Measurements from ENCODE around the gene MRTFA.

MRTFA gene

GRCh38 chr22:40410731-40411505, 225.6 kb downstream of the MRTFA start:
- no peak for DNase-seq (ENCODE audit: low spot score)

DNA sequence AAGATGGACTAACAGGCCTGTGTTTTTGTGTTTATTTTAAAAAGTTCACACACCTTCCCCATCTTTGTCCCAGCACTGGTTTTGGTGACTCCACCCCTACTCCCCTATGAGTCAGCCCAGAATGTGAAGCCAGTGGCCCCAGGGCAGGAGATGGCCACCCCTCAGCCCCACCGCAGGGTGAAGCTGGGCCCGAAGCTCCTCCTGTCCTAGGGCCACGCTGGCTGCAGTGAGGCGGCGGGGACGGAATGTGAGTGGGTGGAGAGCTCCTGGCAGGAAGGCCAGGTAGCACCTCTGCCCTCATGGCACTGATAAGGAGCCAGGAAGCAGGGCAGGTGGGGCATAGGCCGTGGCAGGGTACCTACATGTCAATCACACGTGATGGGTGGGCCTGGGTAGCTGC, 226.2 kb downstream of the MRTFA start:
- peak; percentile 53 for DNase-seq (ENCODE audit: low spot score)

DNA sequence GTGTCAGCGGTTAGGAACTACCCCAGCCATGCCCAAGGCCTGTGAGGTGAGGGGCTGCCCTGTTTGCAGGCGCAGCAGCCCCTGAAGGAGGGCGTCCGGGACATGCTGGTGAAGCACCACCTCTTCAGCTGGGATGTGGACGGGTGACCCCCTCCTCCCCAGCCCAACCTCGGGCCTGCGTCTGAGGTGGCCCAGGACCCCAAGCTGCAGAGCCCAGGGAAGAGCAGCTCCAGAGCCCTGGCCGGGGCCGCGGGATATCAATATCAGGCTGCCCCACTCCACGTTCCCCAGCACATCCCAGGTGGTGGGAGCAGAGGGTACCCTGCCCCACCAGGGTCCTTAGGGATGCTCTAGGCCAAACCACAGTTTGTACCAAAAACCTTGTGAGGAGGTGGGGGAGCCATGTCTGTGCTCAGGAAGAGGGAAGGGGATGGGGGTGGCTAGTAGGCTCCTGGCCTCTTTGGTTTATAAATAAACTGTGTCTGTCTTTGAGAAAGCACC, 226.9 kb downstream of the MRTFA start:
- no peak for DNase-seq (ENCODE audit: low spot score)

DNA sequence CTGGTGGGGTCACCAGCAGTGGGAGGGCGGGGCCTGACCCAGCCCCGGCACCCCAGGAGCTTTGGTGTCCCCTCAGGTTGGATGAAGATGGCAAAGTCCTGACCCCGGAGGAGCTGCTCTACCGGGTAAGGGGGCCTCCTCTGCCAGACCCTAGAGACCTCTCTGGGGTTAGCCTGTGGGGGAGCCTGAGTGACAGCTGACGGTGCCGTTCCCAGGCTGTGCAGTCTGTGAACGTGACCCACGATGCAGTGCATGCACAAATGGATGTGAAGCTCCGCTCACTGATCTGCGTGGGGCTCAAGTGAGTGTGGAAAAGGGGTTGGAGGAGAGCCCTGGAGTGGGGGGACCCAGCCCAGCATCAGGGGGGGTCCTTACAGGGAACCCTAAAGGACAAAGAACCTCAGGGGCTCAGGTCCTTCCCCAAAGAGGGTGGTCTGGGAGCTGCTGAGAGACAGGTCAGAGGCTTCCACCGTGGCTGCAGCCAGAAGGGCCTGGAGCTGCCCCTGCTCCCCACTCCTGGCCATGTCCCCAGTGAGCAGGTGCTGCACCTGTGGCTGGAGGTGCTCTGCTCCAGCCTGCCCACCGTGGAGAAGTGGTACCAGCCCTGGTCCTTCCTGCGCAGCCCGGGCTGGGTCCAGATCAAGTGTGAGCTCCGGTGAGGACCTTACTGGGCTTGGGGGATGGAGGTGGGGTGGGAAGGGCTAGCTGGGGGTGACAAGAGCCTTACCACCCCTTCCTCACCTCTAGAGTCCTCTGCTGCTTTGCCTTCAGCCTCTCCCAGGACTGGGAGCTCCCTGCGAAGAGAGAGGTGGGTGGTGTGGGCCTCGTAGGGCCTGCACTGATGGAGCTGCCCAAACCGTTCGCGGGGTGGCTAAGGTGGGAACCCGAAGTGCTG, 227.6 kb downstream of the MRTFA start:
- DNase-seq (ENCODE audit: low spot score), result no peak

- DNase-seq (ENCODE audit: low spot score), result no peak
These were observed 228.4 kb downstream of the MRTFA start for GRCh38 chr22:40407831-40408717.

DNA sequence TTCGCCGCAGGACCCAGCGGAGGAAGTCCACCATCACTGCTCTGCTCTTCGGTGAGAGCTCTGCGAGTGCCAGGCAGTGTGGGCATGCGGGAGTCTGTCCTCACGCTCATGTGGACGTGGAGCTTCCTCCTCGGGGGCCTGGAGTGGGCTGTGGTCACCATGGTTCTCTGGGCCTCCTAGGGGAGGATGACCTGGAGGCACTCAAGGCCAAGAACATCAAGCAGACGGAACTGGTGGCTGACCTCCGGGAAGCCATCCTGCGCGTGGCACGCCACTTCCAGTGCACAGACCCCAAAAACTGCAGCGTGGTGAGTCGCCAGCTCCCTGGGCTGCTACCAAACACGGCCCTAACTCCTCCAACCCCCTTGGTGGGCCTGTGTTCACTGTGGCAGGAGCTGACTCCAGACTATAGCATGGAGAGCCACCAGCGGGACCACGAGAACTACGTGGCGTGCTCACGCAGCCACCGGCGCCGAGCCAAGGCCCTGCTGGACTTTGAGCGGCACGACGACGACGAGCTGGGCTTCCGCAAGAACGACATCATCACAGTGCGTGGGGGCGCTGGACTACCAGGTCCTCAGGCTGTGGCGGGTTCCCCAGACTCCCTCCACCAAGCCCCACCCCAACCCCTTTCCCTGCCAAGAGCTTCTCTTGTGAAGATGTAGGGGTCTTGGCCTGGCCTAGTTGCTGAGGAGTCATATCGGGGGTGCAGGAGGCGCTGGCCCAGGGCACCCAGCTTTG, 229.3 kb downstream of the MRTFA start:
- no peak for DNase-seq (ENCODE audit: low spot score)

DNA sequence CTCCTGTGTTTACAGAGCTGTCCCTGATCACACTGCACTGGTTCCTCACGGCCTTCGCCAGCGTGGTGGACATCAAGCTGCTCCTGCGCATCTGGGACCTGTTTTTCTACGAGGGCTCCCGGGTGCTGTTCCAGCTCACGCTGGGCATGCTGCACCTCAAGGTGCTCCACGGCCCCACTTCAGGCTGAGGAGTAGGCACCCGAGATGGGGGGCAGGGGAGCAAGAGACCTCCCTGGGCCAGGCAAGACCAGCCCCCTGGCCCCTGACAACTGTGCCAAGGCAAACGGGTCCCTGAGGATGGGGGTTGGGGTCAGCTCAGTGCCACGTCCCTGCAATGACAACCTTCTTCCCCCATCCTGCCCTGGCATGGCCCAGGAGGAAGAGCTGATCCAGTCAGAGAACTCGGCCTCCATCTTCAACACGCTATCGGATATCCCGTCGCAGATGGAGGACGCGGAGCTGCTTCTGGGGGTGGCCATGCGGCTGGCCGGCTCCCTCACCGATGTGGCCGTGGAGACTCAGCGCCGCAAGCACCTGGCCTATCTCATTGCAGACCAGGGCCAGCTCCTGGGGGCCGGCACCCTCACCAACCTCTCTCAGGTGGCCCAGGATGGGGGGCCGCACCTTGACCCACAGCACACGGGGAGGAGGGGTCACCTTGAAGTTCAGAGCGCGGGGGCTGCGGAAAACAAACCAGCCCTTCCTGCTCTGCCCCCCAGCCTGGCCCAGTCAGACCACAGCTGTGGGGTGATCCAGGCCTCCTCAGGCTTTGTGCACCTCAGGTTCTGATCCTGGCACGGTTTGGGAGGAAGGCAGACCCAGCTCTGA, 230.2 kb downstream of the MRTFA start:
- DNase-seq (ENCODE audit: low spot score), result no peak

GRCh38 chr22:40405178-40406062, 231.1 kb downstream of the MRTFA start:
- DNase-seq (ENCODE audit: low spot score), result no peak

- no peak for DNase-seq (ENCODE audit: low spot score)
These were observed 232.0 kb downstream of the MRTFA start for GRCh38 chr22:40404251-40405177.

DNA sequence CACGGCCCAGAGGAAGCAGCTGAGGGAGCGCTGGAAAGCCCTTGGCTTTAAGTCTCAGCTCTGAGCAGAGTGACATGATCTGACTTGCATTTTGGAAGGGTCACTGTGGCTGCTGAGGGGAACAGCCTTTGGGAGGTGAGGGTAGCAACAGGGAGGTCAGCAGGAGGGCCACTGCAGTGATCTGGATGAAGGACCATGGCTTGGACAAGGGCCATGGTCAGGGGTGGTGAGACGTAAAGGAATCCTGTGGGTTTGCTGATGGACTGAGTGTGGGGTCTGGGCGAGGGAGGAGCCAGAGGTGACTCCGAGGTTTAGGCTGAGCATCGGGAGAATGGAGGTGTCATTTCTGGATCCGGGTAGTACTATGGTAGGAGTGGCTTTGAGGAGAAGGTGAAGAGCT, 232.9 kb downstream of the MRTFA start:
- no peak for DNase-seq (ENCODE audit: low spot score)

DNA sequence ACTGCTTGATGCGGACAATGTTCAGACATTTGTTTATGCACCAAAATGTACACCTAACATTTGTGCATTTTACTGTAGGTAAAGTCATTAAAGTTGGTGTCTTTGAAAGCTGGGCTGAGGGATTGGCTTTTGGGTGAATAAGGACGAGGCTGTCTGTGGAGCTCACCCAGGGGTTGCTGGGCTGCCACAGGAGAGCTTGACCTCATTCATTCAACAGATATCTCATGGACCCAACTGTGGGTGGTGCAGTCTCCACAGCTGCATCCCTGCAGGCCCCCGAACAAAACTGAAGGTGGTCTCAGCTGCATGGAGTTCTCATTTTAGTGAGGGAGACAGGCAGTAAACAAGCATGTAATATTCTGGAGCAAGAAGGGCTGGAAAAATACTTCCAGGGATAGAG, 233.4 kb downstream of the MRTFA start:
- DNase-seq (ENCODE audit: low spot score), result no peak

DNA sequence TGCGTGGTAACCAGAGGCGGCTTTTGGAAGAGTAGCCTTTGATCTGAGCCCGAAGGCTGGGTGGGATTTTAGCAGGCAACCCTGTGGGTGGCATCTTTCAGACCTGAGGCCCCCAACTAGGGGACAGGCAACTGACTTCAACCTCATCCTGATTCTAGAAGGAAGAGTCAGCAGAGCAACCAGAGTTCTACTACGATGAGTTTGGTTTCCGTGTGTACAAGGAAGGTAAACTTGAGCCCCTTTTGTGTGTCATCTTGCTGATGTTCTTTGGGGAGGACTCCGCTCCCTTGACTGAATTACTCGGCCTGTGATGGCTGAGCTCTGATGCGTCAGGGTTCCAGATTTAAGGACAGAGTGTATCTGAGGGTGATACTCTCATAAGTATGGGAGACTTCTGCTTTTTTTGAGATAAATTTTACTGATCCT, 234.5 kb downstream of the MRTFA start:
- no peak for DNase-seq (ENCODE audit: low spot score)

DNA sequence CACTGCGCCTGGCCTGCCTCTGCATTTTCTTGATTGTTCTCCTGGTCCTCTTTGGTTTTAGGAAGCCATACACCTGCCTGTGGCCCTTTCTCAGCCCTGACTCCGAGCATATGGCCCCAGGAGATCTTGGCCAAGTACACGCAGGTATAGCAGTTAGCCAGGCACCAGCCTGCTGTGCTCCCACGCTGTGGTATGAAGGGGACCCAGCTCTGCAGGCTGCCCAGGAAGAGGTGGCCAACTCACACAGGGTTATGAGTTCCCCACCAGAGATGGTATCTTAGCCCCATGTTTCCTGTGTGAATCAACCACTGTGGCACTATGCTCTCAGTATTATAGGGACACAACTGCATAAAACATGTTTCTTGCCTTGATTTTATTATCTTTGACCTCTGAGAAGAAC, 235.0 kb downstream of the MRTFA start:
- no peak for DNase-seq (ENCODE audit: low spot score)

- no peak for DNase-seq (ENCODE audit: low spot score)
These were observed 236.4 kb downstream of the MRTFA start for GRCh38 chr22:40400159-40400558.

GRCh38 chr22:40399621-40400020, 236.9 kb downstream of the MRTFA start:
- no peak for DNase-seq (ENCODE audit: low spot score)

DNA sequence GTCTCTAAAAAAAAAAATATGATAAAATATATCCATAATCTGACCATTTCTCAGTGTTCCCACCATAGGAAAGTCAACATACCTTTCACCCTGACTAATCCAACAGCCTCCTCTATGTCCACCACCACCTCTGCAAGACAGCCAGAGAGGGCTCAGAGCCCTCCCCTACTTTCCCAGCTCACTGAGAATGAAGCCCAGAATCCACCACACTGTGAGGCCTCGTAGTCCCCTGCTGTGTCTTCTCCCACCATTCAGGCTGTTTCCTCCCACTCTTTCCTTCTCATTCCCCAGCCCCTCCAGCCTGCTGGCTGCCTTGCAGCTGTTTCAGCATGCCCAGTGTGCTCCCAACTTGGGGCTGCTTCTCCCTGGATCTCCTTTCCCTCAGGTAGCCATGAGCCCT, 239.1 kb downstream of the MRTFA start:
- no peak for DNase-seq (ENCODE audit: low spot score)

- no peak for DNase-seq (ENCODE audit: low spot score)
These were observed 239.6 kb downstream of the MRTFA start for GRCh38 chr22:40396882-40397281.

DNA sequence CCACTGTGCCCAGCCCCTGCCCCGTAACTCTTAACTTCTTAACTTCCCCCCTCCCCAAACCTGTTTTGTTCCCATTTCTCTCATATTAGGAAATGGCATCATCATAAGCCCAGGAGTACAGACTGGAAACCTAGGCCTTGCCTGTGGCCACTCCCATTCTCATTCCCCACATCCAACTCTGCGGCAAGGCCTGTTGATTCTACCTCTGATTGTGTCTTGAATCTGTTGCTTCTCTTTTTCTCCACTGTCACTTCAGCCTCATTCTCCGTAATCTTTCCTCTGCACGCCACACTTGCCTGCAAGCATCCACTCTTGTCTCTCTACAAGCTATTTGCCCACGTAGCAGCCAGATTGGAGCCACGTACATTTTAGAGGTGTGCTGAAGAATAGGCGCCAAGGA, 240.9 kb downstream of the MRTFA start:
- DNase-seq (ENCODE audit: low spot score), result no peak

All from AG08396 (cell line).